ENCODE data around the gene SRGAP1.

- TF ChIP-seq, protein P1, sequence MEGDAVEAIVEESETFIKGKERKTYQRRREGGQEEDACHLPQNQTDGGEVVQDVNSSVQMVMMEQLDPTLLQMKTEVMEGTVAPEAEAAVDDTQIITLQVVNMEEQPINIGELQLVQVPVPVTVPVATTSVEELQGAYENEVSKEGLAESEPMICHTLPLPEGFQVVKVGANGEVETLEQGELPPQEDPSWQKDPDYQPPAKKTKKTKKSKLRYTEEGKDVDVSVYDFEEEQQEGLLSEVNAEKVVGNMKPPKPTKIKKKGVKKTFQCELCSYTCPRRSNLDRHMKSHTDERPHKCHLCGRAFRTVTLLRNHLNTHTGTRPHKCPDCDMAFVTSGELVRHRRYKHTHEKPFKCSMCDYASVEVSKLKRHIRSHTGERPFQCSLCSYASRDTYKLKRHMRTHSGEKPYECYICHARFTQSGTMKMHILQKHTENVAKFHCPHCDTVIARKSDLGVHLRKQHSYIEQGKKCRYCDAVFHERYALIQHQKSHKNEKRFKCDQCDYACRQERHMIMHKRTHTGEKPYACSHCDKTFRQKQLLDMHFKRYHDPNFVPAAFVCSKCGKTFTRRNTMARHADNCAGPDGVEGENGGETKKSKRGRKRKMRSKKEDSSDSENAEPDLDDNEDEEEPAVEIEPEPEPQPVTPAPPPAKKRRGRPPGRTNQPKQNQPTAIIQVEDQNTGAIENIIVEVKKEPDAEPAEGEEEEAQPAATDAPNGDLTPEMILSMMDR (IDR thresholded peaks at IDR 0.05) = no peak
- TF ChIP-seq POLR2AphosphoS5 (IDR thresholded peaks at IDR 0.05; ENCODE audit: low read depth, low read length) (no peak), SIN3A (IDR thresholded peaks at IDR 0.05; ENCODE audit: borderline replicate concordance, insufficient read depth, low read depth, low read length) (no peak)
- TF ChIP-seq, protein P2, sequence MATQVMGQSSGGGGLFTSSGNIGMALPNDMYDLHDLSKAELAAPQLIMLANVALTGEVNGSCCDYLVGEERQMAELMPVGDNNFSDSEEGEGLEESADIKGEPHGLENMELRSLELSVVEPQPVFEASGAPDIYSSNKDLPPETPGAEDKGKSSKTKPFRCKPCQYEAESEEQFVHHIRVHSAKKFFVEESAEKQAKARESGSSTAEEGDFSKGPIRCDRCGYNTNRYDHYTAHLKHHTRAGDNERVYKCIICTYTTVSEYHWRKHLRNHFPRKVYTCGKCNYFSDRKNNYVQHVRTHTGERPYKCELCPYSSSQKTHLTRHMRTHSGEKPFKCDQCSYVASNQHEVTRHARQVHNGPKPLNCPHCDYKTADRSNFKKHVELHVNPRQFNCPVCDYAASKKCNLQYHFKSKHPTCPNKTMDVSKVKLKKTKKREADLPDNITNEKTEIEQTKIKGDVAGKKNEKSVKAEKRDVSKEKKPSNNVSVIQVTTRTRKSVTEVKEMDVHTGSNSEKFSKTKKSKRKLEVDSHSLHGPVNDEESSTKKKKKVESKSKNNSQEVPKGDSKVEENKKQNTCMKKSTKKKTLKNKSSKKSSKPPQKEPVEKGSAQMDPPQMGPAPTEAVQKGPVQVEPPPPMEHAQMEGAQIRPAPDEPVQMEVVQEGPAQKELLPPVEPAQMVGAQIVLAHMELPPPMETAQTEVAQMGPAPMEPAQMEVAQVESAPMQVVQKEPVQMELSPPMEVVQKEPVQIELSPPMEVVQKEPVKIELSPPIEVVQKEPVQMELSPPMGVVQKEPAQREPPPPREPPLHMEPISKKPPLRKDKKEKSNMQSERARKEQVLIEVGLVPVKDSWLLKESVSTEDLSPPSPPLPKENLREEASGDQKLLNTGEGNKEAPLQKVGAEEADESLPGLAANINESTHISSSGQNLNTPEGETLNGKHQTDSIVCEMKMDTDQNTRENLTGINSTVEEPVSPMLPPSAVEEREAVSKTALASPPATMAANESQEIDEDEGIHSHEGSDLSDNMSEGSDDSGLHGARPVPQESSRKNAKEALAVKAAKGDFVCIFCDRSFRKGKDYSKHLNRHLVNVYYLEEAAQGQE (IDR thresholded peaks at IDR 0.05; ENCODE audit: insufficient read depth in 1 of 2, low read depth in 2 of 2, low read length in 1 of 2) = no peak
Observed at GRCh38 chr12:63816031-63816430, 28.5 kb upstream of the SRGAP1 start.
